OCI-LY1 (cell line): ENCODE measurements around the gene KNCN.

Source experiments
- H2AFZ ChIP-seq: fragments of 200-600 bp; sonication (generic), shearing (Covaris generic); 2 replicates; pipeline ENCODE4 v1.6.0; 2014; ENCODE audit warnings: antibody characterized with exemption, mild to moderate bottlenecking, low read length
- H3F3A ChIP-seq: fragments of 200-600 bp; sonication (generic), shearing (Covaris generic); 2 replicates; pipeline ENCODE4 v1.6.0; 2014; ENCODE audit warnings: mild to moderate bottlenecking, antibody characterized with exemption, low read length, moderate library complexity; ENCODE audit not compliant: insufficient read depth
- H3K27ac ChIP-seq: fragments of 200-600 bp; sonication (generic); 2 replicates; pipeline ENCODE4 v1.5.1; 2014; ENCODE audit warnings: low read length, mixed run types, mild to moderate bottlenecking, low read depth; ENCODE audit not compliant: poor library complexity, severe bottlenecking
- H3K27me3 ChIP-seq: fragments of 200-600 bp; sonication (generic); 2 replicates; pipeline ENCODE4 v1.6.0; 2014; ENCODE audit warnings: antibody characterized with exemption, mild to moderate bottlenecking, low read length, moderate library complexity; ENCODE audit not compliant: insufficient read depth
- H3K36me3 ChIP-seq: fragments of 200-600 bp; sonication (generic); 2 replicates; pipeline ENCODE4 v1.6.1; 2014; ENCODE audit warnings: mild to moderate bottlenecking, antibody characterized with exemption, low read length, moderate library complexity, mixed read lengths; ENCODE audit not compliant: insufficient read depth
- H3K4me1 ChIP-seq: fragments of 200-600 bp; sonication (generic); 2 replicates; pipeline ENCODE4 v1.5.1; 2014; ENCODE audit warnings: mild to moderate bottlenecking, low read length, moderate library complexity; ENCODE audit not compliant: insufficient read depth, severe bottlenecking
- H3K4me2 ChIP-seq: fragments of 200-600 bp; sonication (generic), shearing (Covaris generic); 2 replicates; pipeline ENCODE4 v1.6.1; 2014; ENCODE audit warnings: low read length
- H3K4me3 ChIP-seq: fragments of 200-600 bp; sonication (generic); 2 replicates; pipeline ENCODE4 v1.5.1; 2014; ENCODE audit warnings: low read length, low read depth, mild to moderate bottlenecking, mixed read lengths; ENCODE audit not compliant: poor library complexity, severe bottlenecking
- H3K79me2 ChIP-seq: fragments of 200-600 bp; shearing (Covaris generic); 2 replicates; pipeline ENCODE4 v1.6.1; 2016; ENCODE audit warnings: mixed run types, low read length, mixed read lengths; ENCODE audit not compliant: insufficient read depth
- H3K9ac ChIP-seq: fragments of 200-600 bp; sonication (generic), shearing (Covaris generic); 2 replicates; pipeline ENCODE4 v1.6.1; 2014; ENCODE audit warnings: mild to moderate bottlenecking, low read length, mixed read lengths
- H3K9me2 ChIP-seq: fragments of 200-600 bp; sonication (generic), shearing (Covaris generic); 2 replicates; pipeline ENCODE4 v1.6.1; 2014; ENCODE audit warnings: low read depth, mild to moderate bottlenecking, low read length, mixed read lengths
- H3K9me3 ChIP-seq: fragments of 200-600 bp; shearing (Covaris generic); 2 replicates; pipeline ENCODE4 v1.6.1; 2014; ENCODE audit warnings: low read length, mixed read lengths
- H4K20me1 ChIP-seq: fragments of 200-600 bp; sonication (generic), shearing (Covaris generic); 2 replicates; pipeline ENCODE4 v1.6.0; 2016; ENCODE audit warnings: mild to moderate bottlenecking, low read length; ENCODE audit not compliant: insufficient read depth
- CTCF ChIP-seq: fragments of 200-600 bp; sonication (generic), shearing (Covaris generic); IDR thresholded peaks from 2 replicates; pipeline ENCODE4 v1.5.1; 2017; ENCODE audit warnings: mild to moderate bottlenecking, antibody characterized with exemption, low read length, moderate library complexity, mixed read lengths
- EZH2 ChIP-seq: fragments of 200-600 bp; sonication (generic), shearing (Covaris generic); IDR thresholded peaks from 2 replicates; pipeline ENCODE4 v1.8.0; 2017; ENCODE audit warnings: borderline replicate concordance, mixed run types, mild to moderate bottlenecking, antibody characterized with exemption, low read length, moderate library complexity, mixed read lengths

The KNCN gene

GRCh38 chr1:46576596-46576995 is 25.1 kb upstream of the KNCN start:
- H3K36me3 ChIP-seq, result peaks cover 5% of the 10 kb centered on the region; the same call in 1 of the 2 replicates
- H3K9me2 ChIP-seq, result no peaks in the 10 kb centered on the region
- no peaks in the 10 kb centered on the region for H3K9me3 ChIP-seq
- no peaks in the 10 kb centered on the region for H3F3A ChIP-seq
- no peaks in the 10 kb centered on the region for H3K79me2 ChIP-seq
- no peaks in the 10 kb centered on the region for H3K27me3 ChIP-seq
- no peaks in the 10 kb centered on the region for H3K4me1 ChIP-seq
- no peaks in the 10 kb centered on the region for H4K20me1 ChIP-seq
- no peak overlapping the region for H3K4me3 ChIP-seq
- H2AFZ ChIP-seq, result no peak overlapping the region
- H3K4me2 ChIP-seq, result no peak overlapping the region
- no peak overlapping the region for H3K9ac ChIP-seq
- TF ChIP-seq CTCF (no peak), EZH2 (no peak)
- no peak overlapping the region for H3K27ac ChIP-seq

- Histone ChIP-seq H3K27me3 (no peaks in the 10 kb centered on the region), H3K9me3 (no peaks in the 10 kb centered on the region), H4K20me1 (no peaks in the 10 kb centered on the region), H2AFZ (no peak overlapping the region), H3K4me2 (no peak overlapping the region), H3F3A (no peaks in the 10 kb centered on the region), H3K79me2 (no peaks in the 10 kb centered on the region), H3K27ac (no peak overlapping the region), H3K4me1 (no peaks in the 10 kb centered on the region), H3K36me3 (peaks cover 5% of the 10 kb centered on the region; the same call in 1 of the 2 replicates), H3K9ac (no peak overlapping the region), H3K4me3 (no peak overlapping the region), H3K9me2 (no peaks in the 10 kb centered on the region)
- TF ChIP-seq CTCF (no peak), EZH2 (no peak)
Measured at GRCh38 chr1:46575778-46576177, 24.3 kb upstream of the KNCN start.

- Histone ChIP-seq H3K4me2 (no peak overlapping the region), H3K36me3 (peaks cover 5% of the 10 kb centered on the region; the same call in 1 of the 2 replicates), H3K79me2 (no peaks in the 10 kb centered on the region), H4K20me1 (no peaks in the 10 kb centered on the region), H3K4me3 (no peak overlapping the region), H2AFZ (no peak overlapping the region), H3K9me3 (no peaks in the 10 kb centered on the region), H3K4me1 (no peaks in the 10 kb centered on the region), H3F3A (no peaks in the 10 kb centered on the region), H3K9ac (no peak overlapping the region), H3K9me2 (no peaks in the 10 kb centered on the region), H3K27ac (no peak overlapping the region), H3K27me3 (no peaks in the 10 kb centered on the region)
- TF ChIP-seq EZH2 (no peak), CTCF (no peak)
Measured at GRCh38 chr1:46575300-46575699, 23.9 kb upstream of the KNCN start.
